ENCODE data around the gene STKLD1. TPM values are rescaled to one million over a fixed set of nuclear protein-coding genes. Genes with fewer than 3 reads are reported as not detected.

Gene STKLD1
- total RNA-seq, 1 donor from 2014 or later, result not detected

GRCh38 chr9:133453651-133454050 is 77.5 kb downstream of the STKLD1 start:
- H3K27me3 ChIP-seq, result no peaks in the 10 kb centered on the region
- H3K4me1 ChIP-seq, result no peaks in the 10 kb centered on the region
- H3K4me3 ChIP-seq, result no peak overlapping the region
- intact Hi-C loops (cut with DNase I), result no loop called here
- no peaks in the 10 kb centered on the region for H3K36me3 ChIP-seq
- no peak for DNase-seq (ENCODE audit: low spot score in 2 of 2)
- no peak overlapping the region for H3K27ac ChIP-seq
- H3K9me3 ChIP-seq, result no peaks in the 10 kb centered on the region
- no peak for TF ChIP-seq CTCF (IDR thresholded peaks at IDR 0.05)

GRCh38 chr9:133454325-133454724 is 78.2 kb downstream of the STKLD1 start:
- H3K4me1 ChIP-seq, result peaks cover 0 to 5% of the 10 kb centered on the region in 2 donors
- TF ChIP-seq CTCF (IDR thresholded peaks at IDR 0.05), result no peak
- intact Hi-C loops (cut with DNase I), result no loop called here

GRCh38 chr9:133454943-133455673 is 78.9 kb downstream of the STKLD1 start:
- Histone ChIP-seq H3K27ac (no peak overlapping the region), H3K27me3 (no peaks in the 10 kb centered on the region), H3K9me3 (no peaks in the 10 kb centered on the region), H3K36me3 (no peaks in the 10 kb centered on the region), H3K4me1 (peaks cover 0 to 5% of the 10 kb centered on the region in 2 donors), H3K4me3 (no peak overlapping the region)
- intact Hi-C loops (cut with DNase I), result no loop called here
- no peak for DNase-seq (ENCODE audit: low spot score in 2 of 2)
- TF ChIP-seq CTCF (IDR thresholded peaks at IDR 0.05), result no peak

More at GRCh38 chr9:133454325-133454724, 78.2 kb downstream of the STKLD1 start:
- H3K27me3 ChIP-seq, result no peaks in the 10 kb centered on the region
- no peaks in the 10 kb centered on the region for H3K36me3 ChIP-seq
- H3K27ac ChIP-seq, result no peak overlapping the region
- H3K4me3 ChIP-seq, result no peak overlapping the region
- DNase-seq (ENCODE audit: low spot score in 2 of 2), result no peak
- no peaks in the 10 kb centered on the region for H3K9me3 ChIP-seq

Other genes starting within 250 kb of the STKLD1 start
- gene GBGT1, start 212.5 kb upstream of the STKLD1 start, total RNA-seq, result 13.4 TPM
- not detected for gene OBP2B, start 167.1 kb upstream of the STKLD1 start, total RNA-seq
- gene ABO, start 101.2 kb upstream of the STKLD1 start, total RNA-seq, result 4.8 TPM
- gene SURF6, start 40.2 kb upstream of the STKLD1 start, total RNA-seq, result 5.3 TPM
- gene MED22, start 28.2 kb upstream of the STKLD1 start, total RNA-seq, result 52.2 TPM
- 1,203 TPM for gene RPL7A, start 28.1 kb upstream of the STKLD1 start, total RNA-seq
- gene SURF1, start 19.9 kb upstream of the STKLD1 start, total RNA-seq, result 19.9 TPM
- gene SURF2, start 19.8 kb upstream of the STKLD1 start, total RNA-seq, result 4.4 TPM
- 161 TPM for gene SURF4, start 306 bp upstream of the STKLD1 start, total RNA-seq
- gene REXO4, start 41.6 kb downstream of the STKLD1 start, total RNA-seq, result 29.4 TPM
- gene ADAMTS13, start 46.0 kb downstream of the STKLD1 start, total RNA-seq, result 3.5 TPM
- 24.8 TPM for gene CACFD1, start 83.6 kb downstream of the STKLD1 start, total RNA-seq
- 8.7 TPM for gene SLC2A6, start 102.7 kb downstream of the STKLD1 start, total RNA-seq
- gene MYMK, start 148.6 kb downstream of the STKLD1 start, total RNA-seq, result not detected
- 3.4 TPM for gene ADAMTSL2, start 158.3 kb downstream of the STKLD1 start, total RNA-seq
- not detected for gene FAM163B, start 233.0 kb downstream of the STKLD1 start, total RNA-seq